HepG2 (cell line): ENCODE data around the gene LRRC72. TPM values are rescaled to one million over a fixed set of nuclear protein-coding genes. Genes with fewer than 3 reads are reported as not detected.
"Not testable (repeated sequence)": the region's sequence is repeated elsewhere in the genome, so short reads cannot be mapped to it uniquely, and the experiment has no call there.

ENCODE experiments used
- ATAC-seq: fragments of 200-7000 bp; cut with Tn5 transposase; 3 replicates; pipeline ENCODE4 v1.9.1; 2020; ENCODE audit warnings: mild to moderate bottlenecking, moderate library complexity
- BruUV-seq: library from RNA; stranded (reverse); fragments of 400-500 nt; replicated peaks from 2 replicates; lab custom pipeline; 2021; lab: Mats Ljungman, UMichigan
- CTCF ChIA-PET: fragments of 300-600 bp; formaldehyde crosslinking; extraction: SDS; loops from one replicate; lab custom pipeline; 2021; ENCODE audit warnings: low total read pairs, inconsistent platforms, low intra/inter-chr PET ratio; lab: Yijun Ruan, JAX
- POLR2A ChIA-PET: fragments of 350-600 bp; sonication (Branson Sonifier 250); formaldehyde crosslinking; loops from one replicate; lab custom pipeline; 2020; ENCODE audit warnings: antibody characterized with exemption, inconsistent platforms; lab: Yijun Ruan, JAX
- DNase-seq: peaks from one replicate; pipeline ENCODE4 v3.0.0-alpha.2; 2015; ENCODE audit warnings: low spot score
- FAIRE-seq: peaks from 3 replicates; lab custom pipeline; 2011; peaks lifted over from hg19 to GRCh38; lab: Jason Lieb, UNC
- H2AFZ ChIP-seq: one replicate; pipeline ENCODE4 v1.6.1; 2011; ENCODE audit warnings: low read length, inconsistent platforms
- H3K27ac ChIP-seq: fragments of 300-600 bp; 3 replicates; pipeline ENCODE4 v1.8.0; 2011; ENCODE audit warnings: mixed run types, mild to moderate bottlenecking, mixed read lengths, low read length, inconsistent platforms; ENCODE audit not compliant: insufficient read depth; ENCODE audit errors: extremely low read length
- H3K27me3 ChIP-seq, 2 experiments: fragments of 200-600 bp in 1 of 2; 2 replicates in 1 of 2; 3 replicates in 1 of 2; pipeline versions ENCODE4 v1.6.0 to v1.8.0; 2011; ENCODE audit warnings: low read length in 2 of 2, mild to moderate bottlenecking in 2 of 2, moderate library complexity in 2 of 2, inconsistent platforms in 1 of 2; ENCODE audit not compliant: insufficient read depth in 2 of 2, control insufficient read depth in 1 of 2
- H3K36me3 ChIP-seq, 2 experiments: fragments of 200-600 bp in 1 of 2; replicated peaks in 1 of 2; 2 replicates in 1 of 2; 3 replicates in 1 of 2; pipeline versions ENCODE4 v1.5.1 to v1.8.0; 2011; ENCODE audit warnings: low read length in 2 of 2, inconsistent platforms in 1 of 2; ENCODE audit not compliant: insufficient read depth in 2 of 2, control insufficient read depth in 1 of 2
- H3K4me1 ChIP-seq: 2 replicates; pipeline ENCODE4 v1.5.1; 2012; ENCODE audit warnings: low read length, inconsistent platforms; ENCODE audit not compliant: insufficient read depth
- H3K4me2 ChIP-seq: 2 replicates; pipeline ENCODE4 v1.6.0; 2011; ENCODE audit warnings: low read depth, low read length, inconsistent platforms
- H3K4me3 ChIP-seq, 3 experiments: fragments of 200-600 bp in 1 of 3; sonication (generic), shearing (Covaris generic) in 1 of 3; replicated peaks in 1 of 3; 2 replicates each; pipeline ENCODE4 v1.5.1; 2011 to 2016; ENCODE audit warnings: low read length in 3 of 3, inconsistent platforms in 2 of 3, low read depth in 2 of 3, mild to moderate bottlenecking in 2 of 3, control low read depth in 1 of 3, mixed read lengths in 1 of 3; ENCODE audit not compliant: insufficient read depth in 1 of 3
- H3K79me2 ChIP-seq: one replicate; pipeline ENCODE4 v1.6.1; 2011; ENCODE audit warnings: low read length, inconsistent platforms; ENCODE audit not compliant: insufficient read depth
- H3K9ac ChIP-seq: 2 replicates; pipeline ENCODE4 v1.6.0; 2011; ENCODE audit warnings: mild to moderate bottlenecking, low read depth, low read length, inconsistent platforms; ENCODE audit not compliant: insufficient read depth
- H3K9me3 ChIP-seq: 2 replicates; pipeline ENCODE4 v1.5.1; 2012; ENCODE audit warnings: mild to moderate bottlenecking, low read length
- H4K20me1 ChIP-seq: 2 replicates; pipeline ENCODE4 v1.6.0; 2011; ENCODE audit warnings: inconsistent platforms, mild to moderate bottlenecking, low read length, moderate library complexity; ENCODE audit not compliant: insufficient read depth
- ATF7-NPFF ChIP-seq: sonication (generic); formaldehyde crosslinking; IDR thresholded peaks from 2 replicates; pipeline ENCODE4 v1.8.1; 2023; ENCODE audit warnings: mild to moderate bottlenecking, low read depth, missing genetic modification reagents, moderate library complexity
- BCLAF1 ChIP-seq: fragments of 450-650 bp; IDR thresholded peaks from 2 replicates; pipeline ENCODE4 v1.6.1; 2017; ENCODE audit warnings: mild to moderate bottlenecking
- ETV5 ChIP-seq: IDR thresholded peaks from 2 replicates; pipeline ENCODE4 v1.6.1; 2018; ENCODE audit warnings: missing biosample characterization, missing genetic modification reagents, inconsistent platforms, borderline replicate concordance
- SIN3A ChIP-seq: IDR thresholded peaks from 2 replicates; pipeline ENCODE4 v1.6.1; 2011; ENCODE audit warnings: low read depth, mild to moderate bottlenecking, control low read depth, low read length, borderline replicate concordance
- TCF12 ChIP-seq, 2 experiments: fragments of 450-650 bp in 1 of 2; sonication (generic) in 1 of 2; formaldehyde crosslinking in 1 of 2; IDR thresholded peaks; 2 replicates each; pipeline versions ENCODE4 v1.6.1 to v1.8.0; 2017 to 2022; ENCODE audit warnings: antibody characterized with exemption in 1 of 2, mild to moderate bottlenecking in 1 of 2, missing genetic modification reagents in 1 of 2, moderate library complexity in 1 of 2
- ZNF646 ChIP-seq: sonication (generic); formaldehyde crosslinking; IDR thresholded peaks from 2 replicates; pipeline ENCODE4 v1.9.0; 2021; ENCODE audit warnings: mild to moderate bottlenecking, missing genetic modification reagents
- WGBS: methylation state at CpG from one replicate; pipeline ENCODE4 v1.1.6; 2017; ENCODE audit warnings: low lambda C conversion rate; 5-methylcytosine and 5-hydroxymethylcytosine counted together
- in situ Hi-C: cut with HindIII; loops from 2 replicates; pipeline ENCODE4 v1.10.0; 2017; ENCODE audit warnings: low pct_unique_long_range_greater_than_20kb; ENCODE audit not compliant: extremely low pct_ligation_motif_present
- intact Hi-C: fragments of 100-400 bp; cut with micrococcal nuclease; formaldehyde crosslinking; loops from one replicate; pipeline ENCODE4 v1.10.0; 2022; ENCODE audit not compliant: unreplicated experiment
- polyA plus RNA-seq, 8 experiments: library from polyadenylated mRNA; depleted of rRNA in 3 of 8; stranded (reverse) in 7 of 8; unstranded in 1 of 8; fragments of >200 nt; fragmentation: Illumina TruSeq in 4 of 8; extraction: Trizol in 4 of 8; gene quantifications; 2 replicates each; pipeline versions ENCODE4 v1.2.1 to v1.2.3, GENCODE V29; 2011 to 2016; ENCODE audit warnings: low read depth in 4 of 8, missing spikeins in 1 of 8, mixed read lengths in 1 of 8; ENCODE audit not compliant: insufficient read depth in 1 of 8
- total RNA-seq, 5 experiments: library from RNA; depleted of rRNA; stranded (reverse); fragments of >200 nt; fragmentation: Illumina TruSeq; extraction: Trizol; gene quantifications; 2 replicates each; pipeline ENCODE4 v1.2.3, GENCODE V29; 2016; ENCODE audit warnings: low read depth in 1 of 5

Gene LRRC72
- total and polyA plus RNA-seq, 2 of the 13 experiments (the other 11 are each of a cell fraction or from before 2014, with no cell fraction given) = not detected

- BruUV-seq, H4K20me1 ChIP-seq, in situ Hi-C loops, H3K4me3 ChIP-seq, intact Hi-C loops, H3K4me2 ChIP-seq, H3K9ac ChIP-seq, H3K27me3 ChIP-seq, H2AFZ ChIP-seq, ATAC-seq, H3K9me3 ChIP-seq, H3K36me3 ChIP-seq, H3K4me1 ChIP-seq, H3K27ac ChIP-seq, FAIRE-seq, POLR2A ChIA-PET, DNase-seq, H3K79me2 ChIP-seq, CTCF ChIA-PET: not testable (repeated sequence)
- WGBS = 80% methylated on average over 4 of the region's 4 CpGs
These were observed 69.0 kb downstream of the LRRC72 start for GRCh38 chr7:16595596-16595995.

GRCh38 chr7:16598015-16598414, 71.4 kb downstream of the LRRC72 start:
- POLR2A ChIA-PET = no interaction called here
- H3K4me2 ChIP-seq = no peak overlapping the region
- intact Hi-C loops (no loop called here), in situ Hi-C loops (no loop called here)
- FAIRE-seq = no peak
- CTCF ChIA-PET = no interaction called here
- no peak overlapping the region for H3K4me3 ChIP-seq
- BruUV-seq = no TSS peak
- no peak overlapping the region for H3K27ac ChIP-seq
- H3K79me2 ChIP-seq = no peaks in the 10 kb centered on the region
- DNase-seq = no peak
- no peaks in the 10 kb centered on the region for H4K20me1 ChIP-seq
- no peaks in the 10 kb centered on the region for H3K4me1 ChIP-seq
- no peak for ATAC-seq
- H2AFZ ChIP-seq = no peak overlapping the region
- no peaks in the 10 kb centered on the region for H3K27me3 ChIP-seq
- H3K9ac ChIP-seq = no peak overlapping the region
- H3K9me3 ChIP-seq = no peaks in the 10 kb centered on the region
- WGBS = 65% methylated on average over 4 of the region's 4 CpGs
- H3K36me3 ChIP-seq = peaks cover 0 to 1% of the 10 kb centered on the region in 2 experiments; a peak in 3 of 5 replicates
- TF ChIP-seq ETV5 (CRISPR knock-in tag) (no peak), BCLAF1 (no peak), SIN3A (no peak), ATF7-NPFF (CRISPR knock-in tag) (no peak), ZNF646 (CRISPR knock-in tag) (no peak), TCF12 (IDR thresholded peaks at IDR 0.05) (no peak), TCF12 (CRISPR knock-in tag; IDR thresholded peaks at IDR 0.05) (no peak)
